OCI-LY7 (cell line): ENCODE measurements around the gene EPHA1. TPM values are rescaled to one million over a fixed set of nuclear protein-coding genes. Genes with fewer than 3 reads are reported as not detected.

Source experiments
- BruUV-seq: library from RNA; stranded (reverse); fragments of 400-500 nt; replicated peaks from 2 replicates; lab custom pipeline; 2021; lab: Mats Ljungman, UMichigan
- CTCF ChIA-PET: fragments of 300-600 bp; sonication (Branson Sonifier 250); formaldehyde crosslinking; loops from one replicate; lab custom pipeline; 2022; ENCODE audit warnings: antibody characterized with exemption; ENCODE audit not compliant: unreplicated experiment; lab: Charles Lee
- POLR2A ChIA-PET: fragments of 300-600 bp; sonication (Branson Sonifier 250); formaldehyde crosslinking; loops from one replicate; lab custom pipeline; 2022; ENCODE audit warnings: antibody characterized with exemption; lab: Charles Lee
- DNase-seq: peaks from one replicate; pipeline ENCODE4 v3.0.0-alpha.2; 2015; ENCODE audit warnings: low spot score
- H2AFZ ChIP-seq: fragments of 200-600 bp; sonication (generic), shearing (Covaris generic); 2 replicates; pipeline ENCODE4 v1.6.1; 2014; ENCODE audit warnings: mild to moderate bottlenecking, antibody characterized with exemption, low read length, moderate library complexity
- H3K27ac ChIP-seq: fragments of 200-600 bp; sonication (generic); 2 replicates; pipeline ENCODE4 v1.5.1; 2014; ENCODE audit warnings: mixed run types, low read depth, mild to moderate bottlenecking, moderate library complexity, low read length, inconsistent platforms; ENCODE audit not compliant: poor library complexity, severe bottlenecking
- H3K36me3 ChIP-seq: fragments of 200-600 bp; sonication (generic); 2 replicates; pipeline ENCODE4 v1.6.1; 2014; ENCODE audit warnings: mild to moderate bottlenecking, antibody characterized with exemption, low read length, moderate library complexity, mixed read lengths; ENCODE audit not compliant: insufficient read depth
- H3K4me1 ChIP-seq: fragments of 200-600 bp; sonication (generic); 2 replicates; pipeline ENCODE4 v1.5.1; 2014; ENCODE audit warnings: mild to moderate bottlenecking, low read length; ENCODE audit not compliant: insufficient read depth, poor library complexity, severe bottlenecking
- H3K4me2 ChIP-seq: fragments of 200-600 bp; sonication (generic); 2 replicates; pipeline ENCODE4 v1.6.1; 2014; ENCODE audit warnings: mild to moderate bottlenecking, low read length
- H3K4me3 ChIP-seq: fragments of 200-600 bp; sonication (generic); 2 replicates; pipeline ENCODE4 v1.5.1; 2014; ENCODE audit warnings: mild to moderate bottlenecking, low read depth, low read length; ENCODE audit not compliant: poor library complexity, severe bottlenecking
- H3K79me2 ChIP-seq: fragments of 200-600 bp; sonication (generic); 2 replicates; pipeline ENCODE4 v1.6.1; 2016; ENCODE audit warnings: low read depth, mild to moderate bottlenecking, low read length, moderate library complexity, mixed read lengths; ENCODE audit not compliant: insufficient read depth
- H3K9me2 ChIP-seq: fragments of 200-600 bp; sonication (generic); 2 replicates; pipeline ENCODE4 v1.6.1; 2016; ENCODE audit warnings: mild to moderate bottlenecking, low read length, mixed read lengths; ENCODE audit not compliant: insufficient read depth
- H3K9me3 ChIP-seq: fragments of 200-600 bp; sonication (generic); 2 replicates; pipeline ENCODE4 v1.6.1; 2014; ENCODE audit warnings: mild to moderate bottlenecking, mixed run types, low read length, mixed read lengths
- H4K20me1 ChIP-seq: fragments of 200-600 bp; sonication (generic); 2 replicates; pipeline ENCODE4 v1.6.1; 2014; ENCODE audit warnings: mild to moderate bottlenecking, antibody characterized with exemption, low read length, moderate library complexity, mixed read lengths; ENCODE audit not compliant: insufficient read depth
- EZH2phosphoT487 ChIP-seq: fragments of 200-600 bp; sonication (generic); IDR thresholded peaks from 2 replicates; pipeline ENCODE4 v1.6.1; 2018; ENCODE audit warnings: low read depth, borderline replicate concordance, mild to moderate bottlenecking, mixed run types, antibody characterized with exemption, low read length, moderate library complexity, mixed read lengths
- intact Hi-C: fragments of 100-400 bp; cut with micrococcal nuclease; formaldehyde crosslinking; loops from one replicate; pipeline ENCODE4 v1.10.0; 2022; ENCODE audit not compliant: unreplicated experiment
- microRNA-seq: library from miRNA; unstranded; fragments of <30 nt; microRNA quantifications from one replicate; pipeline ENCODE4 v1.2.0, GENCODE V29; 2022; ENCODE audit warnings: borderline replicate concordance
- small RNA-seq: library from RNA; depleted of rRNA; stranded (forward); fragments of <200 nt; gene quantifications from one replicate; pipeline ENCODE3, GENCODE V24; 2014
- total RNA-seq, 2 experiments: library from RNA; depleted of rRNA in 1 of 2; stranded (reverse); fragments of >200 nt in 1 of 2; shearing (Covaris generic) in 1 of 2; gene quantifications; 2 replicates each; pipeline ENCODE4 v1.2.3, GENCODE V29; 2014 to 2022
- TF ChIP-seq, protein P1 (sequence below): fragments of 200-600 bp; sonication (generic); conservative IDR thresholded peaks from 2 replicates; pipeline ENCODE4 v1.5.1; 2014; ENCODE audit warnings: mild to moderate bottlenecking, antibody characterized with exemption, low read length, moderate library complexity, mixed read lengths

Gene EPHA1
- total RNA-seq, 2 experiments from 2014 or later = not detected

DNA sequence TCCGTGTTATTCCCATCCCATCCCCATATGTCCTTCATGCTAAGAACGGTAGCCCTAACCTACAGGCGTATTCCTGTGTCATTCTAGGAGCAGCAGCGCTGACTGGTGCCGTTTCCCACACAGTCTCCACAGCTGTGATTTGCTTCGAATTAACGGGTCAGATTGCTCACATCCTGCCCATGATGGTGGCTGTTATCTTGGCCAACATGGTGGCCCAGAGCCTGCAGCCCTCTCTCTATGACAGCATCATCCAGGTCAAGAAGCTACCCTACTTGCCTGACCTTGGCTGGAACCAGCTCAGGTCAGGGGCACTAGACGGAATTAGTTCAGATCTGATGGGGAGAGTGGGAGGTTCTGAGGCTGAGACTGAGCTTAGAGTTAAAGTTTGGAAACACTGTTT, 66.8 kb downstream of the EPHA1 start:
- Histone ChIP-seq H3K4me3 (no peak overlapping the region), H3K4me1 (no peaks in the 10 kb centered on the region), H3K4me2 (no peak overlapping the region), H4K20me1 (no peaks in the 10 kb centered on the region), H3K9me2 (no peaks in the 10 kb centered on the region), H2AFZ (no peak overlapping the region), H3K36me3 (no peaks in the 10 kb centered on the region), H3K79me2 (no peaks in the 10 kb centered on the region), H3K9me3 (no peaks in the 10 kb centered on the region), H3K27ac (no peak overlapping the region)
- CTCF ChIA-PET = no interaction called here
- no TSS peak for BruUV-seq
- DNase-seq = no peak
- TF ChIP-seq, protein P1, sequence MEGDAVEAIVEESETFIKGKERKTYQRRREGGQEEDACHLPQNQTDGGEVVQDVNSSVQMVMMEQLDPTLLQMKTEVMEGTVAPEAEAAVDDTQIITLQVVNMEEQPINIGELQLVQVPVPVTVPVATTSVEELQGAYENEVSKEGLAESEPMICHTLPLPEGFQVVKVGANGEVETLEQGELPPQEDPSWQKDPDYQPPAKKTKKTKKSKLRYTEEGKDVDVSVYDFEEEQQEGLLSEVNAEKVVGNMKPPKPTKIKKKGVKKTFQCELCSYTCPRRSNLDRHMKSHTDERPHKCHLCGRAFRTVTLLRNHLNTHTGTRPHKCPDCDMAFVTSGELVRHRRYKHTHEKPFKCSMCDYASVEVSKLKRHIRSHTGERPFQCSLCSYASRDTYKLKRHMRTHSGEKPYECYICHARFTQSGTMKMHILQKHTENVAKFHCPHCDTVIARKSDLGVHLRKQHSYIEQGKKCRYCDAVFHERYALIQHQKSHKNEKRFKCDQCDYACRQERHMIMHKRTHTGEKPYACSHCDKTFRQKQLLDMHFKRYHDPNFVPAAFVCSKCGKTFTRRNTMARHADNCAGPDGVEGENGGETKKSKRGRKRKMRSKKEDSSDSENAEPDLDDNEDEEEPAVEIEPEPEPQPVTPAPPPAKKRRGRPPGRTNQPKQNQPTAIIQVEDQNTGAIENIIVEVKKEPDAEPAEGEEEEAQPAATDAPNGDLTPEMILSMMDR = no peak
- no peak for TF ChIP-seq EZH2phosphoT487
- intact Hi-C loops = loop anchor here (2.0 kb wide), 1 partner anchor 15 kb away; no protein-coding TSS in a partner anchor
- POLR2A ChIA-PET = no interaction called here

Small RNA genes lying within 50 kb of the gene (microRNA-seq; reads per million reads assigned to microRNA genes)
- gene MIR6892 = not detected

Small RNA genes lying within 50 kb of the gene (small RNA-seq; reads per million reads assigned to genes)
- gene MIR6892 = not detected

Other genes with a start within 250 kb of the EPHA1 start
- not detected in 2 replicates for gene TAS2R39, start 225.4 kb downstream of the EPHA1 start, total RNA-seq (2014; rRNA removed; shearing (Covaris generic))
- gene TAS2R39, start 225.4 kb downstream of the EPHA1 start, total RNA-seq (2022) = not detected in 2 replicates
- not detected in 2 replicates for gene TAS2R40, start 186.8 kb downstream of the EPHA1 start, total RNA-seq (2014; rRNA removed; shearing (Covaris generic))
- not detected in 2 replicates for gene TAS2R40, start 186.8 kb downstream of the EPHA1 start, total RNA-seq (2022)
- 37.8 and 39.4 TPM in 2 replicates for gene GSTK1, start 145.4 kb downstream of the EPHA1 start, total RNA-seq (2014; rRNA removed; shearing (Covaris generic))
- gene GSTK1, start 145.4 kb downstream of the EPHA1 start, total RNA-seq (2022) = 41.6 and 44.5 TPM in 2 replicates
- gene TMEM139, start 123.9 kb downstream of the EPHA1 start, total RNA-seq (2014; rRNA removed; shearing (Covaris generic)) = not detected in 2 replicates
- 0.46 and 0.48 TPM in 2 replicates for gene TMEM139, start 123.9 kb downstream of the EPHA1 start, total RNA-seq (2022)
- 27.2 and 33.9 TPM in 2 replicates for gene CASP2, start 120.5 kb downstream of the EPHA1 start, total RNA-seq (2014; rRNA removed; shearing (Covaris generic))
- gene CASP2, start 120.5 kb downstream of the EPHA1 start, total RNA-seq (2022) = 60.5 and 61.6 TPM in 2 replicates
- gene CLCN1, start 92.7 kb downstream of the EPHA1 start, total RNA-seq (2014; rRNA removed; shearing (Covaris generic)) = not detected in 2 replicates
- gene CLCN1, start 92.7 kb downstream of the EPHA1 start, total RNA-seq (2022) = not detected in 2 replicates
- not detected in 2 replicates for gene FAM131B, start 46.1 kb downstream of the EPHA1 start, total RNA-seq (2014; rRNA removed; shearing (Covaris generic))
- not detected in 2 replicates for gene FAM131B, start 46.1 kb downstream of the EPHA1 start, total RNA-seq (2022)
- gene ZYX, start 27.5 kb downstream of the EPHA1 start, total RNA-seq (2014; rRNA removed; shearing (Covaris generic)) = 0.31 and 0.44 TPM in 2 replicates
- 2.8 and 4.2 TPM in 2 replicates for gene ZYX, start 27.5 kb downstream of the EPHA1 start, total RNA-seq (2022)
- gene TAS2R60, start 34.6 kb upstream of the EPHA1 start, total RNA-seq (2014; rRNA removed; shearing (Covaris generic)) = not detected in 2 replicates
- gene TAS2R60, start 34.6 kb upstream of the EPHA1 start, total RNA-seq (2022) = not detected in 2 replicates
- gene TAS2R41, start 69.0 kb upstream of the EPHA1 start, total RNA-seq (2014; rRNA removed; shearing (Covaris generic)) = not detected in 2 replicates
- gene TAS2R41, start 69.0 kb upstream of the EPHA1 start, total RNA-seq (2022) = not detected in 2 replicates
- gene CTAGE15, start 162.9 kb upstream of the EPHA1 start, total RNA-seq (2014; rRNA removed; shearing (Covaris generic)) = not detected in 2 replicates
- not detected in 2 replicates for gene CTAGE15, start 162.9 kb upstream of the EPHA1 start, total RNA-seq (2022)
- gene TCAF2, start 212.1 kb upstream of the EPHA1 start, total RNA-seq (2014; rRNA removed; shearing (Covaris generic)) = 0.50 TPM in 1 of 2 replicates, not detected in the other
- 0.27 and 0.42 TPM in 2 replicates for gene TCAF2, start 212.1 kb upstream of the EPHA1 start, total RNA-seq (2022)